Fibroblast of pulmonary artery (primary cell): Measurements from ENCODE around the gene HLA-DRA.

Source experiments
- DNase-seq: peaks from one replicate; pipeline ENCODE4 v3.0.0-alpha.2; 2010; ENCODE audit warnings: low read depth
- H3K4me3 ChIP-seq: replicated peaks from 2 replicates; pipeline ENCODE4 v1.5.1; 2011; ENCODE audit warnings: low read depth, mild to moderate bottlenecking, control low read depth, low read length, moderate library complexity
- TF ChIP-seq, protein P1 (sequence below): IDR thresholded peaks from 2 replicates; pipeline ENCODE4 v1.5.1; 2011; ENCODE audit warnings: mild to moderate bottlenecking, control low read depth, low read length, inconsistent platforms; ENCODE audit errors: missing control alignments

HLA-DRA gene

DNA sequence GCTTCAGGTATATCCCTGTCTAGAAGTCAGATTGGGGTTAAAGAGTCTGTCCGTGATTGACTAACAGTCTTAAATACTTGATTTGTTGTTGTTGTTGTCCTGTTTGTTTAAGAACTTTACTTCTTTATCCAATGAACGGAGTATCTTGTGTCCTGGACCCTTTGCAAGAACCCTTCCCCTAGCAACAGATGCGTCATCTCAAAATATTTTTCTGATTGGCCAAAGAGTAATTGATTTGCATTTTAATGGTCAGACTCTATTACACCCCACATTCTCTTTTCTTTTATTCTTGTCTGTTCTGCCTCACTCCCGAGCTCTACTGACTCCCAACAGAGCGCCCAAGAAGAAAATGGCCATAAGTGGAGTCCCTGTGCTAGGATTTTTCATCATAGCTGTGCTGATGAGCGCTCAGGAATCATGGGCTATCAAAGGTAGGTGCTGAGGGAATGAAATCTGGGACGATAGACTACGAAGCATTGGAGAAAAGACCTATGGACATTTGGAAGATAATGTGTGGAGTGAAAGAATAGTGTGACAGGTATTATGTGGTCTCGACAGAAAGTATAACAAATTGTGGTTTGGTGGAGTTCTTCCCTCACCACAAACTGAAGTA lies at the start of gene HLA-DRA:
TSS of gene HLA-DRA (plus strand) at position 286 of the 613 bp plus-strand sequence. CDS start at position 350, 64 bp downstream.
- no peak within 1 kb of the TSS for H3K4me3 ChIP-seq
- TF ChIP-seq, protein P1, sequence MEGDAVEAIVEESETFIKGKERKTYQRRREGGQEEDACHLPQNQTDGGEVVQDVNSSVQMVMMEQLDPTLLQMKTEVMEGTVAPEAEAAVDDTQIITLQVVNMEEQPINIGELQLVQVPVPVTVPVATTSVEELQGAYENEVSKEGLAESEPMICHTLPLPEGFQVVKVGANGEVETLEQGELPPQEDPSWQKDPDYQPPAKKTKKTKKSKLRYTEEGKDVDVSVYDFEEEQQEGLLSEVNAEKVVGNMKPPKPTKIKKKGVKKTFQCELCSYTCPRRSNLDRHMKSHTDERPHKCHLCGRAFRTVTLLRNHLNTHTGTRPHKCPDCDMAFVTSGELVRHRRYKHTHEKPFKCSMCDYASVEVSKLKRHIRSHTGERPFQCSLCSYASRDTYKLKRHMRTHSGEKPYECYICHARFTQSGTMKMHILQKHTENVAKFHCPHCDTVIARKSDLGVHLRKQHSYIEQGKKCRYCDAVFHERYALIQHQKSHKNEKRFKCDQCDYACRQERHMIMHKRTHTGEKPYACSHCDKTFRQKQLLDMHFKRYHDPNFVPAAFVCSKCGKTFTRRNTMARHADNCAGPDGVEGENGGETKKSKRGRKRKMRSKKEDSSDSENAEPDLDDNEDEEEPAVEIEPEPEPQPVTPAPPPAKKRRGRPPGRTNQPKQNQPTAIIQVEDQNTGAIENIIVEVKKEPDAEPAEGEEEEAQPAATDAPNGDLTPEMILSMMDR, result no peak
- DNase-seq, result peak; percentile 66

DNA sequence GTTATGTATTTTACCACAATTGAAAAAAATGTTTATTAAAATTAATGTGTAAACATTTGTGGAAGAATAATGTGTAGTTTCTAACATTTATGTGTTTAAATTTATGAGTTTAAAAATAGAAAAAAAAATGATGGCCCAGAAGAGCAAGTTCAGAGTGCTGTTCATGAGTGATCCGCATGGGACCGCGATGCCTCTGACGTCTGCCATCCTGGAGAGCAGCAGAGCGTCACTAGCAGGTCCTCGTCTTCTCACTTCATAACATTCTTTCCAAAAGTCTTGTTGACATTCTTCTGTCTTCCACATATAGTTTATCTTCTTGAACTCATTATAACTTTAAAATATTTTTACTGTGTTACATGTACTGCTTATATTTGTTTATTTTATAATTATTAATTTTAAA lies 48.2 kb upstream of the HLA-DRA start:
- no peak for DNase-seq

GRCh38 chr6:32393665-32394420 lies 45.8 kb upstream of the HLA-DRA start:
- TF ChIP-seq, protein P1, result no peak
- DNase-seq, result peak; percentile 42
- H3K4me3 ChIP-seq, result no peak overlapping the region

More for the DNA sequence above, 48.2 kb upstream of the HLA-DRA start:
- H3K4me3 ChIP-seq, result no peak overlapping the region
- TF ChIP-seq, protein P1, result no peak

GRCh38 chr6:32396028-32396427 lies 43.7 kb upstream of the HLA-DRA start:
- DNase-seq, result no peak
- H3K4me3 ChIP-seq, result no peak overlapping the region
- TF ChIP-seq, protein P1, result no peak

- no peak for DNase-seq
- TF ChIP-seq, protein P1, result no peak
- no peak overlapping the region for H3K4me3 ChIP-seq
Measured at GRCh38 chr6:32397252-32397920, 42.3 kb upstream of the HLA-DRA start.

GRCh38 chr6:32401284-32401963 lies 38.3 kb upstream of the HLA-DRA start:
- no peak overlapping the region for H3K4me3 ChIP-seq
- no peak for DNase-seq
- TF ChIP-seq, protein P1, result no peak
